Activated CD8-positive, alpha-beta T cell treated with anti-CD3 and anti-CD28 coated beads, Interleukin-2, amount 10 ng/mL, durations not matched to agents 7 days and 5 days (primary cell): ENCODE measurements around the gene TMEFF1. TPM values are rescaled to one million over a fixed set of nuclear protein-coding genes. Genes with fewer than 3 reads are reported as not detected.
A peak's percentile ranks its signal among the peaks of the same experiment; 100 is the strongest.

Experiments used
- ATAC-seq: fragments of 150-1000 bp; cut with Tn5 transposase; one replicate; pipeline ENCODE4 v1.10.0; 2021; ENCODE audit warnings: moderate library complexity
- CTCF ChIA-PET: fragments of 350-600 bp; sonication (Branson Sonifier 250); formaldehyde crosslinking; loops from one replicate; lab custom pipeline; 2021; ENCODE audit warnings: antibody characterized with exemption; lab: Charles Lee
- POLR2A ChIA-PET: fragments of 350-600 bp; sonication (Branson Sonifier 250); formaldehyde crosslinking; loops from one replicate; lab custom pipeline; 2021; ENCODE audit warnings: antibody characterized with exemption; lab: Charles Lee
- DNase-seq: peaks from one replicate; pipeline ENCODE4 v3.0.0-alpha.2; 2020
- H3K27ac Mint-ChIP-seq: one replicate; pipeline ENCODE4 v1.8.0; 2021; ENCODE audit warnings: mild to moderate bottlenecking, mixed read lengths
- H3K27me3 Mint-ChIP-seq: one replicate; pipeline ENCODE4 v1.8.0; 2021; ENCODE audit warnings: low read depth, mixed read lengths
- H3K36me3 Mint-ChIP-seq: one replicate; pipeline ENCODE4 v1.8.0; 2021; ENCODE audit warnings: low read depth, mixed read lengths
- H3K4me1 Mint-ChIP-seq: one replicate; pipeline ENCODE4 v1.8.0; 2021; ENCODE audit warnings: low read depth, mixed read lengths
- H3K4me3 Mint-ChIP-seq: one replicate; pipeline ENCODE4 v1.8.0; 2021; ENCODE audit warnings: mild to moderate bottlenecking, mixed read lengths
- H3K9me3 Mint-ChIP-seq: one replicate; pipeline ENCODE4 v1.8.0; 2022; ENCODE audit warnings: mixed read lengths; ENCODE audit not compliant: insufficient read depth
- total RNA-seq, 2 experiments: library from RNA; stranded (reverse); gene quantifications; one replicate each; pipeline ENCODE4 v1.2.3, GENCODE V29; 2021

Gene TMEFF1
- total RNA-seq, 2 experiments from 2014 or later = not detected

DNA sequence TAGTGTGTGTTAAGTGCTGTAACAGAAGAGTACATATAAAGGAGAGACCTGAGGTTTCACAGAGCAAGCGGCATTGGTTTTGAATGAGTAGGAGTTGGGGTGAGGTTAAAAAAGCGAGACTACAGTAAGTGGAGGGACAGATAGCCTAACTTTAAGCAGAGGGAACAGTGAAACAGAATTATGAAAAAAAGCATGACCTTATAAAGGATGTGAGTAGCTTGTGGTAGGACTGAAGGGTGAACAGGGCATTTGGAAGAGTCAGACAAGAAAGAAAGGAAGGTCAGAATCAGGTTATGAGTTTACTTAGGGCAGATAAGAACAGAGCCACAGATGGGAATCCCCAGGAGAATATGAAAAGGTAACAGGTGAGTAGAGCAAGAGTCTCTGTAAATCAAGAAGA is 23.5 kb upstream of the TMEFF1 start:
- DNase-seq = no peak
- ATAC-seq = no peak
- Mint-ChIP-seq H3K9me3 (no peaks in the 10 kb centered on the region), H3K4me1 (peaks cover 5% of the 10 kb centered on the region), H3K36me3 (peaks cover 18% of the 10 kb centered on the region), H3K27ac (no peak overlapping the region), H3K27me3 (no peaks in the 10 kb centered on the region), H3K4me3 (no peak overlapping the region)
- ChIA-PET POLR2A (no interaction called here), CTCF (interaction anchor here (0.8 to 1.5 kb wide), 2 partner anchors 8 to 12 kb away, joined by 3 to 4 read pairs; no protein-coding TSS in a partner anchor)

DNA sequence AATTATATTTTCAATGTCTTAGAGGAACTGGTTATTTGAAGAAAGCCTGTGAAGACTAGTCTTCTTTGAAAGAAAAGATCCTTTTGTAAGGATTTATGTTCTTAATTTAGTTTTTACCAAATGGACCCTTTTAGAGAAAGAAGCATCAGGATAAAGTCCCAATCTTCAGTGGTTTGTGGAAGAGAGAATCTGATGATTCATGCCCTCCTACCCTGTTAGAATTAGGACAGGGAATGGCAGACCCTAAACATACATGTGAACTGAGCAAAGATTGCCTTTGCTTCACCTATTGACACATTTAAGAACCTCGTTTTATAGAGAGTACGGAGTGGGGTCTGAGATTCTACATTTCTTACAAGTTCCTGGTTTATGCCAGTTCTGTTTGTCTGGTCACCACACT is 20.1 kb upstream of the TMEFF1 start:
- peaks cover 18% of the 10 kb centered on the region for H3K36me3 Mint-ChIP-seq
- ChIA-PET POLR2A (no interaction called here), CTCF (no interaction called here)
- no peaks in the 10 kb centered on the region for H3K4me1 Mint-ChIP-seq
- ATAC-seq (no peak), DNase-seq (no peak)
- H3K27ac Mint-ChIP-seq = no peak overlapping the region
- H3K9me3 Mint-ChIP-seq = no peaks in the 10 kb centered on the region
- no peaks in the 10 kb centered on the region for H3K27me3 Mint-ChIP-seq
- no peak overlapping the region for H3K4me3 Mint-ChIP-seq

DNA sequence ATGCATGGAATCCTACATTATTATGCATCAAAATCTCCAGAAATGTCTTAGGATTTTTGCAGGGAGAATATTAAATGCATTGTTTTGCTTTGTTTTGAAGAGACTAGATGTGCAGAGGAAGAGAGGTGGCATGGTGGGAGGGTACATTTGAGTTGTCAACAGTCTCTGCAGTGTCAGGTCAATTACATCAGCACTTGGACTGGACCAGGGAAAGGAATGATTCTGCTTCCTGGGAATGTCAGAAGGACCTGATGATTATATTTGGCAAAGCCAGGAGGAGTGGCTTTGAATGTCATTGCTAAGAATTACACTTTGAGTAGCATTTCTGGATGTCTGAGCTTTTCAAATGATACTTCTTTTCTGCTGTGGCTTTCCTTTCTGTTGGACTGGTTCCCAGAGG is 17.5 kb upstream of the TMEFF1 start:
- Mint-ChIP-seq H3K9me3 (no peaks in the 10 kb centered on the region), H3K4me3 (no peak overlapping the region), H3K27me3 (peaks cover 8% of the 10 kb centered on the region), H3K4me1 (no peaks in the 10 kb centered on the region), H3K36me3 (peaks cover 13% of the 10 kb centered on the region), H3K27ac (no peak overlapping the region)
- POLR2A ChIA-PET = no interaction called here
- CTCF ChIA-PET = no interaction called here
- ATAC-seq (no peak), DNase-seq (no peak)

DNA sequence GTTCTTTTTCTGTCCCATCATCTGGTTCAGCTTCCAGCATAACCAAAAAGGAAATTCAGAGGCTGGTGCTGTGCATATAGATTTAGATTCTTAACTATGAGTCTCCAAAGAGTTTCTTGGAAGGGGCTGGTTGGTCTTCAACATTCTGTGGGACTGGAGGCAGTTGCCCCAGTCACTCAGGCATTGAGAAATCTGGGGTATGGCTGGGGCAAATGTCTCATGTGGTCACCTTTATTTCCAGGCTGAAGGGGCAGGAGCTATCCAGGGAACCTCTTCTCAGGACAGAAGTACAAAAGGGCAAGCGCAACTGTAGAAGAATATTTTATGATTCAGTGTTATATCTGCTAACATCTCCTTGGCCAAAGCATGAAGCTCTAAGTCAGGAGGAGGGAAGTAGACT is 15.4 kb upstream of the TMEFF1 start:
- Mint-ChIP-seq H3K36me3 (peaks cover 2% of the 10 kb centered on the region), H3K27me3 (peaks cover 8% of the 10 kb centered on the region), H3K4me1 (no peaks in the 10 kb centered on the region), H3K27ac (no peak overlapping the region), H3K4me3 (no peak overlapping the region), H3K9me3 (no peaks in the 10 kb centered on the region)
- POLR2A ChIA-PET = no interaction called here
- CTCF ChIA-PET = no interaction called here
- ATAC-seq = no peak
- DNase-seq = no peak

DNA sequence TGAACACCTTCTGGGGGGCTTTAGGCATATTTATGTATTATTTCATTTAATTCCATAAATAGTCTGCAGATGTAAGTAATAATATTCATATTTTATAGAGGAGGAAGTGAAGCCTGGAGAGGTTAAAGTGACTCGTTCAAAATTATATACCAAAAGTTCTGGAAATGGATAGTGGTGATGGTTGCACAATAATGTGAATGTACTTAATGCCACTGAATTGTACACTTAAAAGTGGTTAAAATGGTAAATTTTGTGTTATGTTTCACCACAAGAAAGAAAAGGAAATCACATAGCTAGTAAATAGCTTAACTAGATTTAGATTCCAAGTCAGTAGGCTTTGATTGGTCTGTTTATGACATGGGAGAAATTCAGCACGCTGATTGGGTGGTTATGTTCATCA is 13.0 kb upstream of the TMEFF1 start:
- ATAC-seq (no peak), DNase-seq (no peak)
- Mint-ChIP-seq H3K27ac (no peak overlapping the region), H3K36me3 (no peaks in the 10 kb centered on the region), H3K4me3 (no peak overlapping the region), H3K27me3 (peaks cover 16% of the 10 kb centered on the region), H3K9me3 (no peaks in the 10 kb centered on the region), H3K4me1 (no peaks in the 10 kb centered on the region)
- ChIA-PET CTCF (interaction anchor here (0.9 to 1.2 kb wide), 3 partner anchors 9 to 22 kb away, joined by 3 to 5 read pairs (median 4); no protein-coding TSS in a partner anchor), POLR2A (no interaction called here)

DNA sequence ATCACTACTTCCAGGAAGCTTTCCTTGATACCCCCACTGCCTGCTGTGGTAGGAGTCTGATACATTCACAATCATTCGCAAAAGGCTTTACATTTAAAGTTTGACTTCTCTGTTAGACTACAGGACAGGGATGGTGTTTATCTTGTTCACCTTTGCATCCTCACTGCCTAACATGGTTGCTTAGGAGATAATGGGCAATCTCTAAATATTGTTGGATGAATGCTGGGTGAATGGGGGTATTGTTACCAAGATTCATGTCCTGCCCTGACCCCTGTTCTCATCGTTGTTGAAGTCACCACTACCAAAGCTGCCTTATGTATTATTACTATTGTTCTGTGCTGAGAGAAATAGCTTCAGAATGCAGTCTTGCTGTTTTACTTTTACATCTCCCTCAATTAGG is 7.7 kb upstream of the TMEFF1 start:
- ChIA-PET CTCF (interaction anchor here (2.0 kb wide), 1 partner anchor 136 kb away, joined by 5 read pairs; no protein-coding TSS in a partner anchor), POLR2A (no interaction called here)
- Mint-ChIP-seq H3K9me3 (no peaks in the 10 kb centered on the region), H3K4me1 (no peaks in the 10 kb centered on the region), H3K27ac (no peak overlapping the region), H3K36me3 (no peaks in the 10 kb centered on the region), H3K27me3 (peaks cover 12% of the 10 kb centered on the region), H3K4me3 (no peak overlapping the region)
- ATAC-seq (no peak), DNase-seq (no peak)

DNA sequence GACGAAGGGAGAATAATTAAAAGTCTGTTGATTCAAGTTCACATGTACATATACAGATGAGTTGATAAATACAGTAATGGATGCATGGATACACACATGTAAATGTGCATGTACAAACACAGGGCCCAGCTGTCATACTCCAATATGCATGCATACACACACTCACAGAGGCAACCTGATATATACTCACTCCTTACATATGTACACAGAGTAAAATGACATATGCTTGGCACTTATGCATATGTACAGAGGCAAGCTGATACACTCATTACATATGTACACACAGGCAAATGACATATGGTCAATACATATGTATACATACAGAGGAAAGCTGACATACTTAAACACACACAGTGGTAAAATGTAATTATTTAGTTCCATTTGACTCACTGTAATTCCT is 7.2 kb upstream of the TMEFF1 start:
- Mint-ChIP-seq H3K27ac (no peak overlapping the region), H3K9me3 (no peaks in the 10 kb centered on the region), H3K4me1 (no peaks in the 10 kb centered on the region), H3K27me3 (peaks cover 14% of the 10 kb centered on the region), H3K4me3 (no peak overlapping the region), H3K36me3 (no peaks in the 10 kb centered on the region)
- ChIA-PET POLR2A (no interaction called here), CTCF (interaction anchor here (1.2 to 2.0 kb wide), 2 partner anchors 40 to 136 kb away, joined by 4 to 5 read pairs; no protein-coding TSS in a partner anchor)
- ATAC-seq = no peak
- DNase-seq = no peak

DNA sequence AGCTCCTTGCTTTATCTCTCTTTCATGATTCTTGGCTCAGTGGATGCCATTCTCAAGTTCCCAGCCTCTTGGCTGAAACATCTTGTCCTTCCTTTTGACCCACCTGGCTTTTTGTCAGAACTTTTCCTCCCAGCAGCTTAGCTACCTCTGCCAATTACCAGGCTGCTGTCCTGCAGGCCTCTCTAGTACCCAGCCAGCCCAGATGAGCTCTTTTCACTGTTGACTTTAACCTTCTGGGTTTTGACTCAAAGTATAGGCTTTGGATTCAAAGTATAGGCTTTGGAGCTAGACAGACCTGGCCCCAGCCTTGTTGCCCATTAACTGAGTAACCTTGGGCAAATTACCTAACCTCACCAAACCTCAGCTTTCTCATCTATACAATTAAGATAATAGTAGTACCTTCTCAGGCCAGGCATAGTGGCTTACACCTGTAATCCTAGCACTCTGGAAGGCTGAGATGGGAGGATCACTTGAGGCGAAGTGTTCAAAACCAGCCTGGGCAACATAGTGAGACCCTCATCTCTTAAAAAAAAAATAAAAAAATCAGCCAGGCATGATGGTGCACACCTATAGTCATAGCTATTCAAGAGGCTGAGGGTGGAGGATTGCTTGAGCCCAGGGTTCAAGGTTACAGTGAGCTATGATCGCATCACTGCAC is 6.6 kb upstream of the TMEFF1 start:
- H3K36me3 Mint-ChIP-seq = no peaks in the 10 kb centered on the region
- CTCF ChIA-PET = interaction anchor here (0.6 to 2.0 kb wide), 3 partner anchors 40 to 135 kb away, joined by 3 to 5 read pairs (median 4); no protein-coding TSS in a partner anchor
- H3K27me3 Mint-ChIP-seq = peaks cover 15% of the 10 kb centered on the region
- DNase-seq (no peak), ATAC-seq (no peak)
- no peak overlapping the region for H3K4me3 Mint-ChIP-seq
- POLR2A ChIA-PET = interaction anchor here (0.5 to 0.6 kb wide), 2 partner anchors 120 to 751 kb away, joined by 3 read pairs; no protein-coding TSS in a partner anchor
- H3K9me3 Mint-ChIP-seq = no peaks in the 10 kb centered on the region
- H3K4me1 Mint-ChIP-seq = no peaks in the 10 kb centered on the region
- no peak overlapping the region for H3K27ac Mint-ChIP-seq

DNA sequence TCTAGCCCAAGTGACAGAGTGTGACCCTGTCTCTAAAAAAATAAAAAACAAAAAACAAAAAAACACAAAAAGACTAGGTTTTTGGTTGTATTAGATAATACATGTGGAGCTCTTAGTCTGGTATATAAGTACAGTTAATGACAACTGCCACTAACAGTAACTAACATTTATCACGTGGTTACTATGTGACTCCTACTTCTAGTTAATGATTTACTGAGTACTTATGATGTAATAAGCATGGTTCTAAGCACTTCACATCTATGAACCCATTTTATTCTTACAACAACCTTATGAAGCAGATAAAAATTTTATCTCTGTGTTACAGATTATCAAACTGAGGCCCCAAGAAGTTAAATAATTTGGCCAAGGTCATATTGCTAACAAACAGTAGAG is 6.1 kb upstream of the TMEFF1 start:
- DNase-seq (no peak), ATAC-seq (no peak)
- Mint-ChIP-seq H3K27ac (no peak overlapping the region), H3K4me3 (no peak overlapping the region), H3K36me3 (no peaks in the 10 kb centered on the region), H3K4me1 (no peaks in the 10 kb centered on the region), H3K27me3 (peaks cover 20% of the 10 kb centered on the region), H3K9me3 (no peaks in the 10 kb centered on the region)
- CTCF ChIA-PET = interaction anchor here (0.6 to 1.2 kb wide), 2 partner anchors 39 to 125 kb away, joined by 3 to 4 read pairs; no protein-coding TSS in a partner anchor
- POLR2A ChIA-PET = interaction anchor here (0.5 to 0.6 kb wide), 2 partner anchors 119 to 752 kb away, joined by 3 read pairs; no protein-coding TSS in a partner anchor

DNA sequence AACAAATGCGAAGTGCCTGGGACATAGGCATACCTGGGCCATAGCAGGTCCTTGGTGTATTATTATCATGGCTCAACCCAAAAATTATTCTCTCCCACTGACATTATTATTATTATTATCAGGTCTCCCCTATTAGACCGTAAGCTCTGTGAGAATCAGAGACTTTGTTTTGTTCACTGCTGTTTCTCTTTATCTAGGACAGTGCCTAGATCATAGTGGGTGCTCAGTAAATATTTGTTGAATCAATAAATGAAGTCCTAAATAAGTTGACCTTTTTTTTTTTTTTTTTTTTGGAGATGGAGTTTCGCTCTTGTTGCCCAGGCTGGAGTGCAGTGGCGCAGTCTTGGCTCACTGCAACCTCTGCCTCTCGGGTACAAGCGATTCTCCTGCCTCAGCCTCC is 4.9 kb upstream of the TMEFF1 start:
- POLR2A ChIA-PET = no interaction called here
- no peak for ATAC-seq
- Mint-ChIP-seq H3K9me3 (no peaks in the 10 kb centered on the region), H3K27me3 (peaks cover 28% of the 10 kb centered on the region), H3K27ac (no peak overlapping the region), H3K36me3 (no peaks in the 10 kb centered on the region), H3K4me3 (no peak overlapping the region), H3K4me1 (no peaks in the 10 kb centered on the region)
- CTCF ChIA-PET = no interaction called here
- DNase-seq = no peak

DNA sequence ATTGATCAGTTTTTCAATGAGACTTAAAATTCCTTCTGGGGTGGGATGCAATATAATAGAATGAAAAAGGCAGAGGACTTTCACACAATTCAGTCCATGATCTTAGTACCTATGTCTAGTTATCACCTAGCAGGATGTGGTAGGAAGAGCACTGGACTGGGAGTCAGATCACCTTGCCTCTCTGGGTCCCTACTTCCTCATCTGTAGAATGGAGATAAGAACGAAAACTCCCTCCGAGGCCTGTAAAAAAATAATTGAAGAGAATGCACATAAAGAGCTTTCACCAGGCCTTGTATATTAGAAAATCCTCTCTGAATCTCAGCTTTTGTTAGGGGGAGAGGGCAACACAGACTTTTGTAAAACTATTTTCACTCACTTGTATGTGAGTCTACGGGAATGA is 681 bp upstream of the TMEFF1 start:
- peak overlapping the region; percentile 7 for H3K4me3 Mint-ChIP-seq
- CTCF ChIA-PET = interaction anchor here (1.0 kb wide), 1 partner anchor 35 kb away, joined by 3 read pairs; no protein-coding TSS in a partner anchor

DNA sequence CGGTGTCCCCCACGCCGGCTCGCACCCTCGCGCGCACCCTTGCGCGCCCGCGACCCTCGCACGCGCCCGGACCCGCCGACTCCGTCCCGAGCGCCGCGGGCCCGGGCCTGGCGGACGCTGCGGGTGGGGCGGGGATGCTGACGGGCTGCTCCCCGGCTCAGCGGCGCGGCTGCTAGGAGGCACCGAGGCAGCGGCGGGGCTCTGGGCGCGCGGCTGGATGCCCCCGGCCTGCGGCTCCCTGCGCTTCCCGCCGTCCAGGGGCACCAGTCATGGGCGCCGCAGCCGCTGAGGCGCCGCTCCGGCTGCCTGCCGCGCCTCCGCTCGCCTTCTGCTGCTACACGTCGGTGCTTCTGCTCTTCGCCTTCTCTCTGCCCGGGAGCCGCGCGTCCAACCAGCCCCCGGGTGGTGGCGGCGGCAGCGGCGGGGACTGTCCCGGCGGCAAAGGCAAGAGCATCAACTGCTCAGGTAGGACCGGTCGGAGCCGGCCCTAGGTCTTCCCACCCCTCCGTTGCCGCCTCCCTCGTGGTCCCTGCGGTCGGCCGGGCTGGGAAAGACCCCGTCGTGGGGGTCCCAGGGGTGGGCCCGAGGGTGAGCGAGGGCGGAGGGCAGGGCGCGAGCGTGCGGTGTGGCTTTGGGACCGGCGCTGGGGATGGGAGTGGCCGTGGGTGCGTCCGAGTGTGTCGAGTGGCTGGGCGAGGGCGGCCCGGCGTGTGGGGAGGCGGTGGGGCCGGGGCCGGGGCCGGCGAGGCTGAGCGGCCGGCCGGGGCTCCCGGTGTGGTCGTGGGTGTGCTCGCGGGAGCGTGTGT is 530 bp downstream of the TMEFF1 start:
- H3K9me3 Mint-ChIP-seq = no peaks in the 10 kb centered on the region
- no peak overlapping the region for H3K27ac Mint-ChIP-seq
- H3K36me3 Mint-ChIP-seq = no peaks in the 10 kb centered on the region
- DNase-seq (peak; percentile 40), ATAC-seq (peak; percentile 80)
- peaks cover 3% of the 10 kb centered on the region for H3K4me1 Mint-ChIP-seq
- peak overlapping the region; percentile 52 for H3K4me3 Mint-ChIP-seq
- ChIA-PET CTCF (no interaction called here), POLR2A (no interaction called here)
- peaks cover 38% of the 10 kb centered on the region for H3K27me3 Mint-ChIP-seq

More for the DNA sequence above, 681 bp upstream of the TMEFF1 start:
- DNase-seq = no peak
- H3K9me3 Mint-ChIP-seq = no peaks in the 10 kb centered on the region
- no peak for ATAC-seq
- peaks cover 38% of the 10 kb centered on the region for H3K27me3 Mint-ChIP-seq
- POLR2A ChIA-PET = no interaction called here
- no peaks in the 10 kb centered on the region for H3K36me3 Mint-ChIP-seq
- H3K27ac Mint-ChIP-seq = no peak overlapping the region
- peaks cover 3% of the 10 kb centered on the region for H3K4me1 Mint-ChIP-seq
